ENCODE results near the gene EGFLAM. TPM values are rescaled to one million over a fixed set of nuclear protein-coding genes. Genes with fewer than 3 reads are reported as not detected.
"Not testable (repeated sequence)": the region's sequence is repeated elsewhere in the genome, so short reads cannot be mapped to it uniquely, and the experiment has no call there.

The EGFLAM gene
- total and polyA plus RNA-seq, 2 experiments from 2014 or later, result 0.24 to 1.9 TPM

DNA sequence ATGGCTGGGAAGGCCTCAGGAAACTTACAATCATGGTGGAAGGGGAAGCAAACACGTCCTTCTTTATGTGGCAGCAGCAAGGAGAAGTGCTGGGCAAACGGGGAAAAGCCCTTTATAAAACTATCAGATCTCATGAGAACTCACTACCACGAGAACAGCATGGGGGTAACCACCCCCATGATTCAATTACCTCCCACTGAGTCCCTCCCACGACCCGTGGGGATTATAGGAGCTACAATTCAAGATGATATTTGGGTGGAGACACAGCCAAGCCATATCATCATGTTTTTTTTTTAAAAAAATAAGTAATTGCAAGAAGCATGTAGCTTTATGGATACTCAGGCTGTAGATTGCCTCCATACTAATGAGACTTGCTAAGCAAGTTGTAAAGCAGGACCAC is 157.4 kb downstream of the EGFLAM start:
- H3K27ac ChIP-seq (ENCODE audit: low read depth); H4K20me1 ChIP-seq (replicated peaks; ENCODE audit: insufficient read depth); H3K27me3 ChIP-seq (ENCODE audit: insufficient read depth); H3K36me3 Mint-ChIP-seq (ENCODE audit: low read depth); H3K79me2 ChIP-seq (replicated peaks; ENCODE audit: insufficient read depth); ATAC-seq; H3K4me2 ChIP-seq; H3K4me3 ChIP-seq; H3F3A ChIP-seq (replicated peaks; ENCODE audit: low read depth); H3K4me3 Mint-ChIP-seq; H3K36me3 ChIP-seq (ENCODE audit: insufficient read depth); H3K9me3 Mint-ChIP-seq; H3K27ac Mint-ChIP-seq; H3K9me2 ChIP-seq (ENCODE audit: insufficient read depth); H3K27me3 Mint-ChIP-seq (ENCODE audit: insufficient read depth, low read depth, poor library complexity); DNase-seq (ENCODE audit: low spot score): not testable (repeated sequence)
- peaks cover 22% of the 10 kb centered on the region for H3K4me1 Mint-ChIP-seq
- peak overlapping the region; percentile 80 for H2AFZ ChIP-seq
- peaks cover 14% of the 10 kb centered on the region; the same call in 1 of the 2 replicates for H3K4me1 ChIP-seq (ENCODE audit: insufficient read depth)

DNA sequence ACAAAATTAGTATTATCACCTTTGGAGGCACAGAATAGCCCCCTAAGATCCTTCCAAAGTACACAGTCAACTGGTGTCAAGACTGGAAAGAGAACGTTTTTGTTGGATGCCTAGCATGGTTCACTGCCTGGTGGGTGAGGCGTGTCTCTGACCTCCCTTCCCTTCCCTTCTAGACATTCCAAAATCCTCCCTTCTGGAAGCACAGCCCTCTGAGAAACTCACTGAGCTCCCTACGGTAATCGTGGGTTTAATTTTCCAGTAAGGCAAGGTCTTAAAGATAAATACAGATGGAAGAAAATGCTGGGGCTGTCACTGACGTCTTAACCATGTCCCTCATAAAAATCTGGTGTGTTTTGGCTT is 159.3 kb downstream of the EGFLAM start:
- Mint-ChIP-seq H3K27me3 (ENCODE audit: insufficient read depth, low read depth, poor library complexity) (peaks cover 1% of the 10 kb centered on the region), H3K36me3 (ENCODE audit: low read depth) (no peaks in the 10 kb centered on the region), H3K4me1 (peaks cover 22% of the 10 kb centered on the region), H3K9me3 (no peaks in the 10 kb centered on the region), H3K4me3 (no peak overlapping the region), H3K27ac (no peak overlapping the region)
- Histone ChIP-seq H3K4me3 (no peak overlapping the region), H2AFZ (peak overlapping the region; percentile 20; the same call in 1 of the 2 replicates), H4K20me1 (replicated peaks; ENCODE audit: insufficient read depth) (no peaks in the 10 kb centered on the region), H3K27ac (ENCODE audit: low read depth) (no peak overlapping the region), H3K4me2 (0 out of 2 replicates have a peak overlapping the region, but pooled peaks have one; percentile 40), H3K9me2 (ENCODE audit: insufficient read depth) (peaks cover 3% of the 10 kb centered on the region; the same call in 1 of the 2 replicates), H3K79me2 (replicated peaks; ENCODE audit: insufficient read depth) (no peaks in the 10 kb centered on the region), H3K27me3 (ENCODE audit: insufficient read depth) (no peaks in the 10 kb centered on the region), H3K4me1 (ENCODE audit: insufficient read depth) (peaks cover 14% of the 10 kb centered on the region; the same call in 1 of the 2 replicates), H3F3A (replicated peaks; ENCODE audit: low read depth) (no peaks in the 10 kb centered on the region), H3K36me3 (ENCODE audit: insufficient read depth) (no peaks in the 10 kb centered on the region)
- ATAC-seq (no peak), DNase-seq (ENCODE audit: low spot score) (no peak)
- no peak for TF ChIP-seq ZNF331 (CRISPR knock-in tag; IDR thresholded peaks at IDR 0.05; ENCODE audit: low read depth)
- TF ChIP-seq EZH2phosphoT487 (IDR thresholded peaks at IDR 0.05; ENCODE audit: unreplicated experiment), result no peak
- no peak for TF ChIP-seq NANOG (IDR thresholded peaks at IDR 0.05; ENCODE audit: borderline replicate concordance)
- TF ChIP-seq, protein P1, sequence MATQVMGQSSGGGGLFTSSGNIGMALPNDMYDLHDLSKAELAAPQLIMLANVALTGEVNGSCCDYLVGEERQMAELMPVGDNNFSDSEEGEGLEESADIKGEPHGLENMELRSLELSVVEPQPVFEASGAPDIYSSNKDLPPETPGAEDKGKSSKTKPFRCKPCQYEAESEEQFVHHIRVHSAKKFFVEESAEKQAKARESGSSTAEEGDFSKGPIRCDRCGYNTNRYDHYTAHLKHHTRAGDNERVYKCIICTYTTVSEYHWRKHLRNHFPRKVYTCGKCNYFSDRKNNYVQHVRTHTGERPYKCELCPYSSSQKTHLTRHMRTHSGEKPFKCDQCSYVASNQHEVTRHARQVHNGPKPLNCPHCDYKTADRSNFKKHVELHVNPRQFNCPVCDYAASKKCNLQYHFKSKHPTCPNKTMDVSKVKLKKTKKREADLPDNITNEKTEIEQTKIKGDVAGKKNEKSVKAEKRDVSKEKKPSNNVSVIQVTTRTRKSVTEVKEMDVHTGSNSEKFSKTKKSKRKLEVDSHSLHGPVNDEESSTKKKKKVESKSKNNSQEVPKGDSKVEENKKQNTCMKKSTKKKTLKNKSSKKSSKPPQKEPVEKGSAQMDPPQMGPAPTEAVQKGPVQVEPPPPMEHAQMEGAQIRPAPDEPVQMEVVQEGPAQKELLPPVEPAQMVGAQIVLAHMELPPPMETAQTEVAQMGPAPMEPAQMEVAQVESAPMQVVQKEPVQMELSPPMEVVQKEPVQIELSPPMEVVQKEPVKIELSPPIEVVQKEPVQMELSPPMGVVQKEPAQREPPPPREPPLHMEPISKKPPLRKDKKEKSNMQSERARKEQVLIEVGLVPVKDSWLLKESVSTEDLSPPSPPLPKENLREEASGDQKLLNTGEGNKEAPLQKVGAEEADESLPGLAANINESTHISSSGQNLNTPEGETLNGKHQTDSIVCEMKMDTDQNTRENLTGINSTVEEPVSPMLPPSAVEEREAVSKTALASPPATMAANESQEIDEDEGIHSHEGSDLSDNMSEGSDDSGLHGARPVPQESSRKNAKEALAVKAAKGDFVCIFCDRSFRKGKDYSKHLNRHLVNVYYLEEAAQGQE (IDR thresholded peaks at IDR 0.05; ENCODE audit: unreplicated experiment), result no peak
- TF ChIP-seq EZH2 (IDR thresholded peaks at IDR 0.05; ENCODE audit: low read depth, unreplicated experiment), result no peak
- TF ChIP-seq ZNF114 (CRISPR knock-in tag; IDR thresholded peaks at IDR 0.05), result no peak
- TF ChIP-seq POLR2AphosphoS5 (IDR thresholded peaks at IDR 0.05; ENCODE audit: low read depth), result no peak
- TF ChIP-seq, protein P2, sequence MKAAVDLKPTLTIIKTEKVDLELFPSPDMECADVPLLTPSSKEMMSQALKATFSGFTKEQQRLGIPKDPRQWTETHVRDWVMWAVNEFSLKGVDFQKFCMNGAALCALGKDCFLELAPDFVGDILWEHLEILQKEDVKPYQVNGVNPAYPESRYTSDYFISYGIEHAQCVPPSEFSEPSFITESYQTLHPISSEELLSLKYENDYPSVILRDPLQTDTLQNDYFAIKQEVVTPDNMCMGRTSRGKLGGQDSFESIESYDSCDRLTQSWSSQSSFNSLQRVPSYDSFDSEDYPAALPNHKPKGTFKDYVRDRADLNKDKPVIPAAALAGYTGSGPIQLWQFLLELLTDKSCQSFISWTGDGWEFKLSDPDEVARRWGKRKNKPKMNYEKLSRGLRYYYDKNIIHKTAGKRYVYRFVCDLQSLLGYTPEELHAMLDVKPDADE (IDR thresholded peaks at IDR 0.05), result no peak
- no peak for TF ChIP-seq JUNB (IDR thresholded peaks at IDR 0.05; ENCODE audit: unreplicated experiment)

All from GM23338 (cell line).